Measurements from ENCODE around the gene LDLRAD4.

DNA sequence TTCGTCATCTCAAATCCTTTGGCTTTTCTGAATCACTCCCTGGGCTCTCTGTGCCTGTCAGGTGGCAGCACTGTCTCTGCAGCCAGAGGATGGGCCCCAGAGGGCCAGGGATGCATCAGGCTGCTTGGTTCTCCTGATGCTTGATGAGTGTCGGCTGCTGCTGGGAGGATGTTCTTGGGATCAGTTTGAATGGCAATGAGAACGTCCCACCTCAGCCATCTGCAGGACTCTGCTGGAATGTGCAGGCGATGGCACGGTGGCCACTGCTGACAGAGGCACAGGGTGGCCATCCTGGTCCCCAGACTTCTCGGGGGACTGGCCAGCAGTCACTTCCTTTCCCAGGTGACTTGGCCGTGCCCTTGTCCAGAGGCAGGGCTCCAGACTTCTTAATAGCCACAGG, 361.8 kb downstream of the LDLRAD4 start:
- TF ChIP-seq, protein P1, sequence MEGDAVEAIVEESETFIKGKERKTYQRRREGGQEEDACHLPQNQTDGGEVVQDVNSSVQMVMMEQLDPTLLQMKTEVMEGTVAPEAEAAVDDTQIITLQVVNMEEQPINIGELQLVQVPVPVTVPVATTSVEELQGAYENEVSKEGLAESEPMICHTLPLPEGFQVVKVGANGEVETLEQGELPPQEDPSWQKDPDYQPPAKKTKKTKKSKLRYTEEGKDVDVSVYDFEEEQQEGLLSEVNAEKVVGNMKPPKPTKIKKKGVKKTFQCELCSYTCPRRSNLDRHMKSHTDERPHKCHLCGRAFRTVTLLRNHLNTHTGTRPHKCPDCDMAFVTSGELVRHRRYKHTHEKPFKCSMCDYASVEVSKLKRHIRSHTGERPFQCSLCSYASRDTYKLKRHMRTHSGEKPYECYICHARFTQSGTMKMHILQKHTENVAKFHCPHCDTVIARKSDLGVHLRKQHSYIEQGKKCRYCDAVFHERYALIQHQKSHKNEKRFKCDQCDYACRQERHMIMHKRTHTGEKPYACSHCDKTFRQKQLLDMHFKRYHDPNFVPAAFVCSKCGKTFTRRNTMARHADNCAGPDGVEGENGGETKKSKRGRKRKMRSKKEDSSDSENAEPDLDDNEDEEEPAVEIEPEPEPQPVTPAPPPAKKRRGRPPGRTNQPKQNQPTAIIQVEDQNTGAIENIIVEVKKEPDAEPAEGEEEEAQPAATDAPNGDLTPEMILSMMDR (IDR thresholded peaks at IDR 0.05): no peak
- TF ChIP-seq EP300 (IDR thresholded peaks at IDR 0.05): no peak

All from upper lobe of left lung (tissue), 4 donors.